AG20443 (cell line): Measurements from ENCODE around the gene NUDT8.
"Not testable (repeated sequence)": the region's sequence is repeated elsewhere in the genome, so short reads cannot be mapped to it uniquely, and the experiment has no call there.

Experiments
- DNase-seq: peaks from one replicate; pipeline ENCODE4 v3.0.0; 2012; ENCODE audit warnings: low spot score, mixed read lengths

Gene NUDT8

DNA sequence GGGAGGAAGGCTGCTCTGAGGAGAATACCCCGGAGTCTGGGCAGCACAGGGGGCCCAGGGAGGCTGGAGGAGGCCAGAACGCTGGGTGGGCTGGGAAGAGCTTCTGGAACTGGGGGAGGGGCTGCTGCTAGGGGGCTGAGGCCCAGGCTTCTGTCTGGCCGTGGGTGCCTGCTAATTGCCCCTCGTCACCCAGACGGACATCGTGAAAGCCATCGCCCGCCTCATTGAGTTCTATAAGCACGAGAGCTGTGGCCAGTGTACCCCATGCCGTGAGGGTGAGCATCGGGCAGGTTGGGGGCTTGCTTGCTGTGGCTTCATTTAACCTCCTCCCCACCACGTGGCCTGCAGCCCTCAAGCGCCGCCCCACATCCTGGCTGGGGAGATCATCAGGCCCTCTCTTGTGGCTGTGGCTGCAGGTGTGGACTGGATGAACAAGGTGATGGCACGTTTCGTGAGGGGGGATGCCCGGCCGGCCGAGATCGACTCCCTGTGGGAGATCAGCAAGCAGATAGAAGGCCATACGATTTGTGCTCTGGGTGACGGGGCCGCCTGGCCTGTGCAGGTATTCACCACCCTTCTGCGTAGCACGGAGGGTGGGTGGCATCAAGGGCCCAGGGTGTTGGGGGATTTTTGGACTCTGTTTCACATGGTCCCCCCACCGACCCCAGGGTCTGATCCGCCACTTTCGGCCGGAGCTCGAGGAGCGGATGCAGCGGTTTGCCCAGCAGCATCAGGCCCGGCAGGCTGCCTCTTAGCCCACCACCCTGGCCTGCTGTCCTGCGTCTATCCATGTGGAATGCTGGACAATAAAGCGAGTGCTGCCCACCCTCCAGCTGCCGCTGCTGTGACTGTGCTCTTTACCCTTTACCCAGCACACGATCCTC, 17.8 kb downstream of the NUDT8 start:
- DNase-seq: no peak

DNA sequence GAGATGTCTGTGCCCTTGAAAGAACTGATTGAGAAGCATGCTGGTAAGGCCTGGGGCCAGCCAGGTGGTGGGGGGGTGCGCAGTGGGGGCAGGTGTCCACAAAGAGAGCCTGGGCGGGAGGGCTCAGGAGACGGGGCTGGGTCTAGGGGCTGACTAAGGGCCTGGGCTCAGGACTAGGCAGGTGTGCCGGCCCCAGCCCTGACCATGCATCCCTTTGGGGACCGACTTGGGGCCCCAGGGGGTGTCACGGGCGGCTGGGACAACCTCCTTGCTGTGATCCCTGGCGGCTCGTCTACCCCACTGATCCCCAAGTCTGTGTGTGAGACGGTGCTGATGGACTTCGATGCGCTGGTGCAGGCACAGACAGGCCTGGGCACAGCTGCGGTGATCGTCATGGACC, 18.6 kb downstream of the NUDT8 start:
- DNase-seq: no peak

DNA sequence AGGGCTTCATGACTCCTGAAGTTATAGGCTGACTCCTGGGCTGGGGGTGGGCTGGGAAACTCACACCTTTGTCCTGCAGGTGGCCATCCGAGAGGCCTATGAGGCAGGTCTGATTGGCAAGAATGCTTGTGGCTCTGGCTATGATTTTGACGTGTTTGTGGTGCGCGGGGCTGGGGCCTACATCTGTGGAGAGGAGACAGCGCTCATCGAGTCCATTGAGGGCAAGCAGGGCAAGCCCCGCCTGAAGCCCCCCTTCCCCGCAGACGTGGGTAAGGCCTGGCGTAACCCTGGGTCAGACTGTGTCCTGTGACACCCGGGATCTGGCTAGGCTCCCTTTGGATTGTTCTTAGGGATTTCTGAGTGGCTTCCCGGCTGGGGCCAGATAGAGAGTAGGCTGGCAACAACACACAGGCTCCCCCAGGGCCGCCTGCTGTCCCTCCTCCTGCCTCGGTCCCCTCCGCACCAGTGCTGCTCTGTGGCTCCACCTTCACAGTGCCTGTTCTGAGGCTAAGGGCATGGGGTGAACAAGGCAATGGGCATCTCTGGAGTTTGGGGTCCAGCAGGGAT, 19.4 kb downstream of the NUDT8 start:
- no peak for DNase-seq

DNA sequence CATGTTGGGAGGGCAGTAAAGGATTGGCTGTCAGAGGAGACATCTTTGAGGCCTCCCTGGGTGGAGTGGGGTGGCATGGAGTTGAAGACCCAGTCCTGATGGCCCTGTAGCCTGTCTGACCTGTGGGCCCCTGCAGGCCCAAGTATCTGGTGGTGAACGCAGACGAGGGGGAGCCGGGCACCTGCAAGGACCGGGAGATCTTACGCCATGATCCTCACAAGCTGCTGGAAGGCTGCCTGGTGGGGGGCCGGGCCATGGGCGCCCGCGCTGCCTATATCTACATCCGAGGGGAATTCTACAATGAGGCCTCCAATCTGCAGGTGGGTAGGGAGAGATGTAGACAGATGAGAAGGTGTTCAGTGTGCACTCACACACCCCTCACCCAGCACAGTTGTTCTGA, 20.4 kb downstream of the NUDT8 start:
- no peak for DNase-seq

DNA sequence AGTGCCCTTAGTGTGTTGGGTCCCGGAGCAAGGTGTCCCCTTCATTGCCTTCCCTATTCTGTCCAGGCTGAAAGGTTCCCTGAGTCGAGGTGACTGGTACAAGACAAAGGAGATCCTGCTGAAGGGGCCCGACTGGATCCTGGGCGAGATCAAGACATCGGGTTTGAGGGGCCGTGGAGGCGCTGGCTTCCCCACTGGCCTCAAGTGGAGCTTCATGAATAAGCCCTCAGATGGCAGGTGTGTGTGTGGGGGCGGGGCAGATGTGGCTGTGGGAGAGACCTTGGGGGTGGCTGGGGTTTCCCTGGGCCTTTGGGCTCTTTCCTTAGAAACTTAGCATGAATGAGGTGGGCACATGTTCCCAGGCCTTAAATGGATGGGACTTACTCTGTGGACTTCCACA, 21.3 kb downstream of the NUDT8 start:
- no peak for DNase-seq

DNA sequence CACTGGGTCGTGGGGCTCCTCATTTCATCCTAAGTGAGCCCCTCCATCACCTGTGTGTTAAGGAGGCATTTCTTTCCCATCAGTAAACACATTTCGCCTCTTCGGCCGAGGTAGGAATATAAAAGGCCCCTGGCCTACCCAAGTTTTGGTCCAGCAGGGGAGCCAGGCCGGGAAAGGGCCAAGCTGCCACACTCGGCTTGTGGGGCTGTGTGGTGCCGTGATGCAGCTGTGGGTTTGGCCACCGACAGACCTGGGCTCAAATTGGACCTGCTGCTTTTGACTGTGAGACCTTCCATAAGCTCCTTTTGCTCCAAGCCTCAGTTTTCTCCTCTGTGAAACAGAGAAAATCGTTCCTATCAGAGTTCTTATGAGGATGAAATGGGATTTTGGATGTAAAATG, 22.2 kb downstream of the NUDT8 start:
- DNase-seq: no peak

DNA sequence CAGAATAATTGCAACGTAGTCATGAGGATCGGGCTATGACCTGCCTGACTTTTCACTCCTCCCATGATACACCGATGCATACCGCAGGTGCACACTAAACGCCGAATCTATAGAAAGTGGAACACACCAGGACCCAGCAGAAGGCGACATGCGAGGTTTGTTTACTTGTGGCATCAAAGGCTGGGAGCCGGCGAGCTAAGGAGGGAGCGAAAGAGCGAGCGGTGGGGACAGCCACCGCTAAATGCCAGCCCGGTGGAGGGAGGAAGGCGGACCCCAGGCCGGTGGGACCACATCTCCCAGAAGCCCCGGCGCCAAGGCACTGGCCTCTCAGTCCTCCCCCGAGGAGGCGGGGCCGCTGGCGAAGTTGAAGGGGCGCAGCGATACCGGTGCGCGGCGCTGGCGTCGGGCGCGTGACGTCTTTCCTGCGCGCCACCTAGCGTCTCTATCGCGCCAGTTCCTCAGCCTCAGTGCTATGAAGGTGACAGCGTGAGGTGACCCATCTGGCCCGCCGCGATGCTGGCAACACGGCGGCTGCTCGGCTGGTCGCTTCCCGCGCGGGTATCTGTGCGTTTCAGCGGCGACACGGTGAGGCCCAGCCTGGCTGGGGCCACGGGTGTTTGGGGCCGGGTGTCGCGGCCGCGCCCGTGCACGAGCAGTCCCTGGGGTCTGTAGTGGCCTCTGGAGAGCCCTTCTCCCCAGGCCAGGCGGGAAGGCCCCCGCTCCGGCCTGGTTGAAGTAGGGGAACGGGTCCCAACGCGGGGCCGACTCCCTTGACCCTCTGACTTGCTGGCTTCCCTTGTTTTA, 23.0 kb downstream of the NUDT8 start, which contains the start of gene NDUFV1:
TSS of gene NDUFV1 (plus strand) at position 445 of the 804 bp plus-strand sequence. CDS start at position 514, 69 bp downstream.
- DNase-seq: peak; percentile 96

DNA sequence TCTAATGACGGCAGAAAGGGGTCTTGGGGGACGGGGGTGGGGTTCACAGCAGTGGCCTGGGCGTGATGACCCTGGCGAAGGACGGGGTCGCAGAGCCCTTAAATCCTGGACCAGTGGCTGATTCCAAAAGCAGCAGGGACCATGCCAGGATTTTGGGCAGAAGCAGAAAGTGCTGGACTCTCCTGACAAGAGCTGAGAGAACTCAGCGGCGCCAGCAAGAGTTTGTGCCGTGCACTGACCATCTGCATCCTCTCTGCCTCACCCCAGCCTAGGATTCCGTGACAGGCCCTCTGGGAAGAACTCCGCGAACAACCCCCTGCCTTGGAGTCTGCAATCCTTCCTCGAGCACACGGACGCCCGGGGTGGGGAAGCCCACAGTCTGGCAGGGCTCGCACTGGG, 23.6 kb downstream of the NUDT8 start:
- peak; percentile 57 for DNase-seq

DNA sequence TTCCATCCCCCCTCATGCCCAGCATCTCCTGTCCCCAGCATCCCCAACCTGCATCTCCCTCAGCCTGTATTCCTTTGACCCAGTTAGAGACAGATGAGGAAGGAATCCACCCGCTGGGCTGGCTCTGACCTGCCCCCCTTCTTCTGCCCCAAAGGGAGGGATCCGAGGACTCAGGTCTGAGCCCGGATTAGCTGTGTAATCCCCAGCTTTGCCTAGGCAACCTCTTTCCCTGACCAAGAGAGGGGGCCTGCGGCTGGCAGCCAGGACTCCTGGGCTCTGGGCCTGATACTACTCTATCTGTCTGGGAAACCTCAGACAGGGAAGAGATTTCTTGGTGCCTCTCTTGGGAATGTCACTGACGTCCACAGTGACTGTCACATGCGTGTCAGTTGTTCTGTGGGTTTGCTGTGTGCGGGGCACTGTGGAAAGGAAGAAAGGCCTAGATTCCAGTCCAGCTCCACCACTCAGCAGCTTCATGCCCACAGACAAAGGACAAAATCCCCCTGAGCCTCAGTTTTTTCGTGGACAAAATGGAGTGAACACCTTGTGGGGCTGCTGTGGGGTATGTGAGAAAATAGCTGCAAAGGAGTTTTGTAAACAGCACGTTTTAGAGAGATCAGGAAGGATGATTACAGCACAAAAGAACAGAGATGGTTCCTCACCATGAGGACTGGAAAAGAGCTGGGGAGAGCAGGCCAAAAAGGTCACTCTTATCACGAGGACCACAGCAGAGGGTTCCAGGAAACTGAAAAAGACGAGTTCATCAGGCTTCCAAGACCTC, 24.3 kb downstream of the NUDT8 start:
- DNase-seq: no peak

DNA sequence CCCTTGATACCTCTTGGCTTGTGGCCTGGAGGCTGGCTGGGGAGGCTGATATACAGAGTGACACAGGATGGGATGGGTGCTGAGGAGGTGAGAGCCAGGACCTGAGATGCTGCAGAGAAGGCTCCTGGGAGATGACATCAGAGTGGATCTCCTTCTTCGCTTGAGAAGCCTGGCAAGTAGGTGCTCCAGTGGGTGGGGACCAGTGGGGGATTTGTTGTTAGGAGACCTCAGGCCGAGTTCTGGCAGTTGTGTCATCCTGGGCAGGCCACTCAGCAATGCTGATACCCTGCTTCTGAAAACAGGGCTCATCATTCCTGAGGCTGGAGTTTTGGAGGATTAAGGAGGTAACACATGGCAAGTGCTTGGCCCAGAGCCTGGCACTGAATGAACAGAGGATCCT, 24.9 kb downstream of the NUDT8 start:
- no peak for DNase-seq

DNA sequence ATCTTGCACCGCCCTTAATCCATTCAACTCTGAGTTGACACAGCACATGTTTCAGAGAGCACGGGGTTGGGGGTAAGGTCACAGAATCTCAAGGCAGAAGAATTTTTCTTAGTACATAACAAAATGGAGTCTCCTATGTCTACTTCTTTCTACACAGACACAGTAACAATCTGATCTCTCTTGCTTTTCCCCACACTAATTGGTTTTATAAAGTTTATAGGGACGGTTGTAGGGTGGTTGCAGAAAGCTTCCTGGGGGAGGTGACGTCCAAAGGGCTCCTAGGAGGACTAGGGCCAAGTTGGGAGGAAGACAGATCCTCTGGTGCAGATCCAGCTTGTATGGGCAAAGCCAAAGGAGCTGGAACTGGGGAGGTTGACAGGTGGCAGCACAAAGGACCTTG, 25.6 kb downstream of the NUDT8 start:
- DNase-seq: not testable (repeated sequence)

DNA sequence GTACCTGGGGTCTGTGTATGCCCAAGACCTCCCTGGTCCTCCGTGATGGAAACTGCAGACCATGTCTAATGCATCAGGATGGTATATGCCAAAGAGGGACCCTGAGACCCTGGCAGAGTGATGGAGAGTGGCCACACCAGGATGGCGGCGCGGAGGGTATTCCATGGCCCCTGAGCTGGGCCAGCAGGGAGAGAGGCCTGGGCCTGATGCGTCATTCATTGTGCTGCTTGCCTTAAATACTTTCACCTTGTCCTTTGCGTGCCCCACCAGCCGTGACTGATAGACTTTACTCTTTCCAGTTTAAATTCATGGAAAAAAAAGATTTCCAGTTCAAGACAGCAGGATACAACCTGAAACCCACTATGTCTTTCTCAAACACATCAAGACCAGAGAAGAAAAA, 28.6 kb downstream of the NUDT8 start:
- no peak for DNase-seq

DNA sequence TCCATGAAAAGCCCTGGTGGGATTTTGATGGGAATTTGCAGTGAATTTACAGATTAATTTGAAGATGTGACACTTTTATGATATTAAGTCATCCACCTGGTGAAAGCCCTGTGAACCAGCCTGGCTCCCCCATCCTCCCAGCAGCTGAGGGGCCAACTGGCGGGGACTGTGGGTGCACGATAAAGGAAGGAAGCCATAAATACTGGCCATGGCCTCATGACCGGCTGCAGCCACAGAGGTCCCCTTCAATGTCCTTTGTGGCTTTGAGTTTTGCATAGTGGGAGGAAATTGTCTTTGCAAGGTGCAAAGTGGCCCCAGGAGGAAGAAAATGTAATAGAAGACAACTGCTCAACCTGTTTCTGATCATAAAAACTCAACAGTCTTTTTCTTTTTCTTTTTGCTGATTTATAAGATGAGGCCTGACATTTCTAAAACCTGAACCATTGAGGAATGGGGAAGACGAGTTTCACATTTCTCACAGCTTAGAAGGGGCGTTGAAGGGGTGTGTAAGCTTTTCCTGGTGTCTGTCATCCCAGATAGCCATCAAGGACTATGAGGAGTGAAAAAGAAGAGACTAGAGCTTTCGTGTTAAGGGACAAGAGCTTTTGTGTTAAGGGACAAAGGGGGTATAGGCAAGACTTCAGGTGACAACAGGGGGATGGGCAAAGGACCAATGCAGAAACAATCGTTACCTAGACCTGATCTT, 29.3 kb downstream of the NUDT8 start:
- no peak for DNase-seq

DNA sequence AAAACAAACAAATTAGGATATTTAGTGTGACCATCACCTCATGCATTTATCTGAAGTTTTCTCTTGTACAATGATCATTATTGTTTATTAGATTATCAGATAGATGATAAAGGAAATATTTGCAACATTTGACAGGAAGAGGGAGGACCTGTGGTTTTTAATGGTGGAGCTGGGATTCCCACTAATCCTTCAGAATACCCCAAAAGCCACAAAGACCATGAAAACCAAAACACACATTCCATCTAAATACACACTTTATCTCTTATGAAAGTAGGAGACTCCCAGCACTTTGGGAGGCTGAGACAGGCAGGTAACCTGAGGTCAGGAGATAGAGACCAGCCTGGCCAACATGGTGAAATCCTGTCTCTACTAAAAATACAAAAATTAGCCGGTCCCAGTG, 30.6 kb downstream of the NUDT8 start:
- no peak for DNase-seq

DNA sequence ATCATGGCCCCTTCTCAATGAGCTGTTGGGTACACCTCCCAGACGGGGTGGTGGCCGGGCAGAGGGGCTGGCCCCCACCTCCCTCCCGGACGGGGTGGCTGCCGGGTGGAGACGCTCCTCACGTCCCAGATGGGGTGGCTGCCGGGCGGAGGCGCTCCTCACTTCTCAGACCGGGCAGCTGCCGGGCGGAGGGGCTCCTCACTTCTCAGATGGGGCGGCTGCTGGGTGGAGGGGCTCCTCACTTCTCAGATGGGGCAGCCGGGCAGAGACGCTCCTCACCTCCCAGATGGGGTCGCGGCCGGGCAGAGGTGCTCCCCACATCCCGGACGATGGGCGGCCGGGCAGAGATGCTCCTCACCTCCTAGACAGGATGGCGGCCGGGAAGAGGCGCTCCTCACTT, 31.8 kb downstream of the NUDT8 start:
- DNase-seq: not testable (repeated sequence)

DNA sequence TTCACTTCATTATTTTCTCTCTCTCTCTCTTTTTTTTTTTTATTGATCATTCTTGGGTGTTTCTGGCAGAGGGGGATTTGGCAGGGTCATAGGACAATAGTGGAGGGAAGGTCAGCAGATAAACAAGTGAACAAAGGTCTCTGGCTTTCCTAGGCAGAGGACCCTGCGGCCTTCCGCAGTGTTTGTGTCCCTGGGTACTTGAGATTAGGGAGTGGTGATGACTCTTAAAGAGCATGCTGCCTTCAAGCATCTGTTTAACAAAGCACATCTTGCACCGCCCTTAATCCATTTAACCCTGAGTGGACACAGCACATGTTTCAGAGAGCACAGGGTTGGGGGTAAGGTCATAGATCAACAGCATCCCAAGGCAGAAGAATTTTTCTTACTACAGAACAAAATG, 32.3 kb downstream of the NUDT8 start:
- DNase-seq: not testable (repeated sequence)

DNA sequence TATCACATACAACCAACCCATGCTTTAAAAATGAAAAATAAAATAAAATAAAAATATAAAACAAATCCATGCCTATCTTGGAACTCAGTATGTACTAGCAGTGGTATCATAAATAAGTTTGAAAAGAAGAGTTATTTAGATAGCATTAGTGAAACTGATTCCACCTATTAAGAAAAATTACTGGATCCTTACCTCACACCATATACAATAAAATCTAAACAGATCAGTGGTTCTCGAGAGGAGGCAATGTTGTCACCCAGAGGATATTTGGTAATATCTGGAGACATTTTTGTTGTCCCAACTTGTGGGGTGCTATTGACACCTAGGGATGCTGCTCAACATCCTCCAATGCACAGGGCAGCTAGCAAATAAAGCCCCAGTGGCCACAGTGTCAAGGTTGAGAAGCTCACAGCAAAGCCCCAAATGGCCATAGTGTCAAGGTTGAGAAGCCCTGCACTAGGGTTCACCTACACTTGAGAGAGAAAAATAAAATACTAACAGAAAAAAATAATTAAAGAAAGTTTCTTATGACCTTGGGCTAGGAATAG, 32.9 kb downstream of the NUDT8 start:
- no peak for DNase-seq

DNA sequence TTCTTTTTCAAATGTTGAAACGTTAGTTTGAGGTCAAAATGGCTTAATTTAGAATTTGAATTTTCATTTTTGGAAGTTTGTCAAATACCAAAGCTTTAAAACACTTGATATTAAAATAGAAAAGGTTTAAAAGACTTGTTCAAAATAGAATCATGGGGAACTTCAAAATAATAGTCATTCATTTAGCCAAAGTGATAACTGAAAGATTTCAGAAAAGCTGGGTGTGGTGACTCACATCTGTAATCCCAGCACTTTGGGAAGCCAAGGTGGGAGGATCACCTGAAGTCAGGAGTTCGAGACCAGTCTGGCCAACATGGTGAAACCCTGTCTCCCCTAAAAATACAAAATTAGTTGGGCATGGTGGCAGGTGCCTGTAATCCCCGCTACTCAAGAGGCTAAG, 35.3 kb downstream of the NUDT8 start:
- DNase-seq: no peak

DNA sequence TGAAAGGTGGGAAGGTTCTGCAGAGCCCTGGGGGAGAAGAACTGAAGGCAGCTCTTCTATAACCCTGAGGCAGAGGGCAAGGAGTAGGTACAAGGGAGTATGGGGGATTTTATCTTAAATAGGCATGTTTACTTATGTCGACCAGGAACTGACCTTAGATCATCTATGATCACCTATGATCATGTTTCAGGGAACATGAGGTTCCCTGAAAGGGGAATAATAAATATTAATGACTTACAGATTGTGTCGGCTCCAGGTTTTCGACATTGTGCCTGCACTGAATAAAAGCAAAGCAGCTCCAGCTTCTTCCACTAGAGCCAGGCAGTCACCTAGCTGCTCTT, 36.2 kb downstream of the NUDT8 start:
- DNase-seq: no peak

DNA sequence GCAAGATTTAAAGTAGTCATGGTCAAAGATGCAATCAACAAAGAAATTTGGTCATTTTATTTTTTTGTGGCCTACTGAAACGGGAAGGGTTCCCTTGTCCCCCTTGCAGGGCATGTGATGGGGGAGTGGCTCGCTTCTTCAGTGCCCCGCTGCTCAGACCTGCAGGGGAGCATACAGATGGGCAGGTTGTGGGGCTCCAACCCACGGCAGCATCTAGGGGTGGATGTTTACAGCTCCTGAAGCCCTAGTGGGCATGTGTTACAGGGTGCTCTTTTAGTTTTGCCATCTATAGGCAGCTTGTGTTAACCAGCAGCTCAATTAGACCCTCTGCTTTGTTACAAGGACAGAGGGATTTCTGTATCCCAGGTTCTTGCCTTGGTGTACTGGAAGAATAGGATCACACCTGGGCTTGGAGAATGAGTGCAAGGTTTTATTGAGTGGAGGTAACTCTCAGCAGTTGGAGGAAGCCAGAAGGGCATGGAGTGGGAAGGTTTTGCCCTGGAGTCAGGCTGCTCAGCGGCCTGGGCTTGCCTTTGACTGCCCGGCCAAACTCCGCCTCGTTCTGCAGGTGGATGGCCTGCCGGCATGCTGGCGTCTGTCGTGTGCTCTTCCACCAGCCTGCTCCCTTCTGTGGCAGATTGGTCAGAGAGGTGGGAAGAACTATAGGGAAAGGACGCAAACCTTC, 36.7 kb downstream of the NUDT8 start:
- DNase-seq: no peak
